BLaER1 treated with 17β-estradiol and CSF1 and Interleukin-3, amounts not matched to agents 10 nM and 100 nM (cell line): ENCODE measurements around the gene CTSA.

Experiments
- H3K27ac ChIP-seq, 11 experiments: shearing (Covaris generic); formaldehyde crosslinking; 2 replicates each; pipeline ENCODE4 v1.8.1; 2022
- H3K27me3 ChIP-seq, 11 experiments: shearing (Covaris generic); formaldehyde crosslinking; 2 replicates each; pipeline ENCODE4 v1.8.1; 2022
- H3K36me3 ChIP-seq, 11 experiments: shearing (Covaris generic); formaldehyde crosslinking; 2 replicates each; pipeline ENCODE4 v1.8.1; 2022
- H3K4me1 ChIP-seq, 10 experiments: shearing (Covaris generic); formaldehyde crosslinking; 2 replicates each; pipeline ENCODE4 v1.8.1; 2022
- H3K4me2 ChIP-seq, 11 experiments: shearing (Covaris generic); formaldehyde crosslinking; 2 replicates each; pipeline ENCODE4 v1.8.1; 2022
- H3K4me3 ChIP-seq, 10 experiments: shearing (Covaris generic); formaldehyde crosslinking; 2 replicates each; pipeline ENCODE4 v1.8.1; 2022
- H3K9ac ChIP-seq, 11 experiments: shearing (Covaris generic); formaldehyde crosslinking; 2 replicates each; pipeline ENCODE4 v1.8.1; 2022
- H3K9me3 ChIP-seq, 11 experiments: shearing (Covaris generic); formaldehyde crosslinking; replicated peaks in 1 of 11; 2 replicates each; pipeline ENCODE4 v1.8.1; 2022
- H4K20me1 ChIP-seq, 11 experiments: shearing (Covaris generic); formaldehyde crosslinking; 2 replicates each; pipeline ENCODE4 v1.8.1; 2022
- Cebpa-rat ChIP-seq, 11 experiments: shearing (Covaris generic); IDR thresholded peaks; 2 replicates each; pipeline ENCODE4 v1.8.1; 2022

The CTSA gene

DNA sequence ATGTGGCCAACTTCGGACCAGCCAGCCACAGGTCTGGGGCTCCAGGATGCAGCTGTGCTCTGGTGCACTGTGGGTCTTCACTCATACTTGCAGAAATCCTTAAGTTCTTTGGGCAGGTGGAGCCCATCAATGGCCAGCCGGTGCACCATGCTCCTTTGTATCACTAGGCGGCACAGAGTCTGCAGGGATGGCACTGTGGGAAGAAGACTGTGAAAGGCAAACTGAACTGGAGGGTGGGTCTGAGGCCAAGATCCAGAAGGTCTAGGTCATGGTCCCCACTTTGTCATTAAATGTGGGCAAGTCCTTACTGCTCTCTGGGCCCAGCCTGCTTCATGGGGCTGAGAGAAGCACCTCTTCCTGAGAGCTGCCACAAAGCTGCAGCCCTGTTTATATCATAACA, 2.5 kb upstream of the CTSA start:
- H3K4me3 ChIP-seq: no peak overlapping the region
- no peak for TF ChIP-seq Cebpa-rat (IDR thresholded peaks at IDR 0.05)
- H3K9me3 ChIP-seq: no peaks in the 10 kb centered on the region
- no peak overlapping the region for H3K27ac ChIP-seq
- peaks cover 0 to 54% (median 20%) of the 10 kb centered on the region in 11 experiments; a peak in 16 of 22 replicates for H4K20me1 ChIP-seq
- H3K4me2 ChIP-seq: peak overlapping the region; percentile 23 to 100 (median 97); a peak in 16 of 22 replicates
- peaks cover 43 to 81% (median 69%) of the 10 kb centered on the region in 10 experiments for H3K4me1 ChIP-seq
- H3K36me3 ChIP-seq: peaks cover 17 to 54% (median 39%) of the 10 kb centered on the region in 11 experiments
- no peaks in the 10 kb centered on the region for H3K27me3 ChIP-seq
- peak overlapping the region in 2 of 11 experiments; percentile 9 to 22; a peak in 2 of 22 replicates for H3K9ac ChIP-seq

DNA sequence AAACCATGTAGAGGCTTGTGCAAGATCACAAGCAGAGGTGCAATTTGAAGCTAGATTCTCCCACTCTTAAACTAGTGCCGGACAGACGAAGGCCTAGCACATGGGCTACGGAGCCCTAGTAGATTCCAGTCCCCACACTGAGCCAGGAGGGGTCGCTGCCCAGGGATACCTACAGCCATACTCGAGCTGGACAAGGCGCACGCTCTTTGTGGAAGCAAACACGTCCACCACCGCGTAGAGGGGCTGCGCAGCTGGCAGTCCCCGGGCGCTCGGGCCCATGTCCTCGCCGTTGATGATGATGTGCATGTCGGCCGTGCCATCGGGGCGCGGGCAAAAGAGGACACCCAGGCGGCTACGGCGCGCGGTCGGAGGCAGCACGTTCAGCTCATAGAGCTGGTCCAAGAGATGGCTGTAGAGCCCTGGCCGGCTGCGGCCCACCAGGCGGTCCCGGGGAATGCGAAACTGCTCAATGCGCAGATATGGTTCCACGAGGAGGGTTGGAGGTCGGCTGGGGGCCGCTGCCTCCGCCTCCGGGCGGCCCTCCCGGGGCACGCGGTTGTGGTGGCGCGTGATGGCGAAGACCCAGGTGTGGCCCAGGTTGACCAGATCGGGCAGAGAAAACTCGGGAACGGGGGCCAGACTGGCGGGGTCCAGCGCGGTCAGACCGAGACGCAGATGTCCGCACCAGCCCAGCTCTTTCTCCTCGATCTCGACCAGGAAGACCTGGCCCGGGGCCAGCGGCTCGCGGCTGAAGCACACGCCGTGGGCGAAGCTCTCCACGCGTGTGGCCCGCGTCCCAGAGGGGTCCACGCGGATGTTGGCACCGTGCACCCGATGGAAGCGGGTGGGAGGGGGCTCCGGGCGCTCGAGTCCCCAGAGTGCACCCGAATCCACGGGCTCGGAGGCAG, 804 bp upstream of the CTSA start:
- Histone ChIP-seq H3K9me3 (no peaks in the 10 kb centered on the region), H3K27ac (peak overlapping the region; percentile 72 to 94 (median 80)), H3K4me2 (peak overlapping the region; percentile 92 to 100 (median 98)), H3K4me1 (peaks cover 34 to 75% (median 54%) of the 10 kb centered on the region in 10 experiments), H3K27me3 (no peaks in the 10 kb centered on the region), H4K20me1 (peaks cover 0 to 61% (median 33%) of the 10 kb centered on the region in 11 experiments; a peak in 15 of 22 replicates), H3K9ac (peak overlapping the region; percentile 84 to 93 (median 88)), H3K36me3 (peaks cover 28 to 64% (median 47%) of the 10 kb centered on the region in 11 experiments), H3K4me3 (peak overlapping the region; percentile 77 to 94 (median 86))
- no peak for TF ChIP-seq Cebpa-rat (IDR thresholded peaks at IDR 0.05)

DNA sequence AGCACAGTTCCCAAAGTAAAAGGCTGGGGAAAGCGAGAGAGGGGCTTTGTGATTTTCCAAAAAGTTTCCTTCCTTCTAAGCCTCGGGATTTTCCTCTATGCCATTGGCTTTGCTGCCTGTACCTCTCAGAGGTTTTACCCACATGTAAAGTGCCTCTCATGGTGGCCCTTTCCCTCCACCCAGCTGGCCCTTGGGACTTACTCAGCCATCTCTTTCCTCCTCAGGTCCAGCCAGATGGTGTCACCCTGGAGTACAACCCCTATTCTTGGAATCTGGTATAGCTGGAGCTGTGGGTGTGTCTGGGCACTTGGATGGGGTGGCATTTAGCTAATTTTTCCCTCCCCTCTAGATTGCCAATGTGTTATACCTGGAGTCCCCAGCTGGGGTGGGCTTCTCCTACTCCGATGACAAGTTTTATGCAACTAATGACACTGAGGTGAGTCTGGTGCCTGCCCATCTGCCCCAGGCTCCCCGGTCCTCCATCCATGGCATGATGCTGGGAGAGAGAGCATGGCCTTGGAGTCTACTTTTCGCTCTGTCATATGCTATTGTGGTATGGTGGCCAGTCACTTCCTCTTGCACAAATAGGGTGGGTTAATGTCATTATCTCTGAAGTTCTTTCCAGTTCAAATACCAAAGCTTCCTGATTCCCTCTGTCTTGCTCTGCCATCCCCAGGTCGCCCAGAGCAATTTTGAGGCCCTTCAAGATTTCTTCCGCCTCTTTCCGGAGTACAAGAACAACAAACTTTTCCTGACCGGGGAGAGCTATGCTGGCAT, 1.1 kb downstream of the CTSA start:
- no peaks in the 10 kb centered on the region for H3K9me3 ChIP-seq
- peaks cover 47 to 67% (median 50%) of the 10 kb centered on the region in 11 experiments for H3K36me3 ChIP-seq
- H3K4me1 ChIP-seq: peaks cover 34 to 62% (median 48%) of the 10 kb centered on the region in 10 experiments
- H4K20me1 ChIP-seq: peaks cover 0 to 67% (median 22%) of the 10 kb centered on the region in 11 experiments; a peak in 10 of 22 replicates
- 0 out of 22 replicates have a peak, but pooled peaks of 1 of the 11 experiments have one; percentile 10 for TF ChIP-seq Cebpa-rat (IDR thresholded peaks at IDR 0.05)
- peak overlapping the region; percentile 92 to 100 (median 98) for H3K4me2 ChIP-seq
- H3K4me3 ChIP-seq: peak overlapping the region; percentile 77 to 94 (median 86)
- H3K9ac ChIP-seq: peak overlapping the region; percentile 84 to 93 (median 88)
- peak overlapping the region; percentile 72 to 94 (median 80); a peak in 20 of 22 replicates for H3K27ac ChIP-seq
- no peaks in the 10 kb centered on the region for H3K27me3 ChIP-seq

DNA sequence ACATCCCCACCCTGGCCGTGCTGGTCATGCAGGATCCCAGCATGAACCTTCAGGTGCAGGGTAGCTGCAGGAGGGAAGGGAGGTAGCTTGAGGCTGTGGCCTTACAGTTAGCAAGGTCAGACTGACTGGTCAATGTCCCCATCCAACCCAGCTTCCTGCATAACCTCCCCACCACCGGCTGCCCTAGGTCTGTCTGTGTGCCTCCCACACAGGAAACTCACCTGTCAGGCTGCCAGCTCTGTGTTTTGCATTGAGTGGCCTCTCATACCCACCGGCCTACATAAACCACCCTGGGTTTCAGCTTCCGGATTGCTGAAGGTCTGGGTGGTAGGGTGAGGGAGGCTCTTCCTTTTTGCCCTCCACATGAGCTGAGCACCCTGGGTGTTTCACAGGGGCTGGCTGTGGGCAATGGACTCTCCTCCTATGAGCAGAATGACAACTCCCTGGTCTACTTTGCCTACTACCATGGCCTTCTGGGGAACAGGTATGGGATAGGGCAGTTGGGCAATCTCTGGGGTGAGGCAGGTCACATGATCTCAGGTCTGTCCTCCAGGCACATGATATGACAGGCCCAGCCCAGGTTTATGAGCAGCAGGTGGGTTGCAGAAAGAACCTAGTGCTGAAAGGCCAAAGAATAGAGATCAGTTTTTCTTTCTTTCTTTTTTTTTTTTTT, 1.8 kb downstream of the CTSA start:
- H3K36me3 ChIP-seq: peaks cover 50 to 67% (median 55%) of the 10 kb centered on the region in 11 experiments
- H4K20me1 ChIP-seq: peaks cover 0 to 74% (median 19%) of the 10 kb centered on the region in 11 experiments; a peak in 11 of 22 replicates
- peak overlapping the region in 7 of 10 experiments; percentile 77 to 94 (median 87); a peak in 12 of 20 replicates for H3K4me3 ChIP-seq
- peak overlapping the region in 9 of 11 experiments; percentile 92 to 100 (median 98); a peak in 18 of 22 replicates for H3K4me2 ChIP-seq
- no peak for TF ChIP-seq Cebpa-rat (IDR thresholded peaks at IDR 0.05)
- no peaks in the 10 kb centered on the region for H3K27me3 ChIP-seq
- H3K27ac ChIP-seq: peak overlapping the region in 5 of 11 experiments; percentile 1 to 94 (median 86); a peak in 10 of 22 replicates
- H3K9me3 ChIP-seq: no peaks in the 10 kb centered on the region
- H3K4me1 ChIP-seq: peaks cover 34 to 62% (median 47%) of the 10 kb centered on the region in 10 experiments
- H3K9ac ChIP-seq: peak overlapping the region in 8 of 11 experiments; percentile 86 to 93 (median 89); a peak in 12 of 22 replicates

DNA sequence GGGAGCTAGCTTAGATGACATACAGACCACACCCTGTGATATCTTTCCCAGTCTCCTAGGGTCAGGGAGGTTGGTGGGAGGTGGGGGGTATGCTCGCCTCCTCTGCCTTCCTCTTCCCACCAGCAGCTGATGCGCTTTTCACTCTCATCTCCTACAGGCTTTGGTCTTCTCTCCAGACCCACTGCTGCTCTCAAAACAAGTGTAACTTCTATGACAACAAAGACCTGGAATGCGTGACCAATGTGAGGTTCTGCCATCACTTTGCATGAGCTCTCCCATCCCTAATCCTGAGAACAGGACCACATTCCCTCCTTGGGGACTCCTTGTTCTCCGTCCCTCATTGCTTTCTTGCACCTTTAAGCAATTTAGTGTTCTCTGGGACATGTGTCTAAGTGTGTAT, 2.7 kb downstream of the CTSA start:
- peaks cover 59 to 70% (median 63%) of the 10 kb centered on the region in 11 experiments for H3K36me3 ChIP-seq
- H3K4me2 ChIP-seq: peak overlapping the region in 3 of 11 experiments; percentile 96 to 99 (median 97); a peak in 6 of 22 replicates
- no peak overlapping the region for H3K4me3 ChIP-seq
- 0 out of 22 replicates have a peak overlapping the region, but pooled peaks of 1 of the 11 experiments have one; percentile 94 for H3K27ac ChIP-seq
- H3K9me3 ChIP-seq: no peaks in the 10 kb centered on the region
- no peaks in the 10 kb centered on the region for H3K27me3 ChIP-seq
- peak overlapping the region in 4 of 11 experiments; percentile 33 to 93 (median 88); a peak in 3 of 22 replicates for H3K9ac ChIP-seq
- peaks cover 0 to 78% (median 18%) of the 10 kb centered on the region in 11 experiments; a peak in 11 of 22 replicates for H4K20me1 ChIP-seq
- peaks cover 26 to 55% (median 39%) of the 10 kb centered on the region in 10 experiments for H3K4me1 ChIP-seq
- TF ChIP-seq Cebpa-rat (IDR thresholded peaks at IDR 0.05): no peak

DNA sequence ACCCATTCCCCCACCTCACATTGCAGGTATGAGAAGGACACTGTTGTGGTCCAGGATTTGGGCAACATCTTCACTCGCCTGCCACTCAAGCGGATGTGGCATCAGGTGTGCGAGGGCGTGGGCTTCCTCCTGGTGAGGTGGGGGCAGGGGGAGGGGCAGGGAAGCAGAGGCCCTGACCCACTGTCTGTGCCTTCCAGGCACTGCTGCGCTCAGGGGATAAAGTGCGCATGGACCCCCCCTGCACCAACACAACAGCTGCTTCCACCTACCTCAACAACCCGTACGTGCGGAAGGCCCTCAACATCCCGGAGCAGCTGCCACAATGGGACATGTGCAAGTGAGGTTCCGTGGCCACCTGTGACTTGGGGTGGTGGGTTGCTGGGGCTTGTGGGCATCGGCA, 3.7 kb downstream of the CTSA start:
- peaks cover 65 to 75% (median 71%) of the 10 kb centered on the region in 11 experiments for H3K36me3 ChIP-seq
- peaks cover 0 to 76% (median 16%) of the 10 kb centered on the region in 11 experiments; a peak in 11 of 22 replicates for H4K20me1 ChIP-seq
- no peak overlapping the region; a peak in 1 of 22 replicates for H3K9ac ChIP-seq
- H3K9me3 ChIP-seq: no peaks in the 10 kb centered on the region
- H3K27ac ChIP-seq: no peak overlapping the region
- H3K4me3 ChIP-seq: no peak overlapping the region
- H3K4me2 ChIP-seq: peak overlapping the region in 3 of 11 experiments; percentile 96 to 99 (median 97); a peak in 3 of 22 replicates
- TF ChIP-seq Cebpa-rat (IDR thresholded peaks at IDR 0.05): no peak
- H3K27me3 ChIP-seq: no peaks in the 10 kb centered on the region
- peaks cover 22 to 45% (median 29%) of the 10 kb centered on the region in 10 experiments for H3K4me1 ChIP-seq

DNA sequence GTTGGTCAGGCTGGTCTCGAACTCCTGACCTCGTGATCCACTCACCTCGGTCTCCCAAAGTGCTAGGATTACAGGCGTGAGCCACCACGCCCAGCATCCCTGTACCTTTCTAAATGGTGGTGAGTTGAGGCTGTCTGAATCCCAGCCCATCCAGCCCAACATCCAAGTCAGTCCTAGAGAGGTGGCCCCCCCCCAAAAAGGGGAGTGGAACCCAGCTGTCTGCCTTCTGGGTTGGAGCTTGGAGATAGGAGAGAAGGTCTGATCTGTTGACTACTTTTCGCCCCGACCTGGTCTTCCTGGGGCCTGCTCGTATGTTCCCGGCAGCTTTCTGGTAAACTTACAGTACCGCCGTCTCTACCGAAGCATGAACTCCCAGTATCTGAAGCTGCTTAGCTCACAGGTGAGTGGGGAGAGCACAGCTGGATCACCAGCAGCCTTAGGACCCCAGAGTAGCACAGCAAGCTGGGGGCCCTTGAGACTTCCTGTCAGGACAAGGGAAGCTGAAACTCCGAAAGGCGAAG, 5.6 kb downstream of the CTSA start:
- no peak for TF ChIP-seq Cebpa-rat (IDR thresholded peaks at IDR 0.05)
- H3K9ac ChIP-seq: peak overlapping the region in 2 of 11 experiments; percentile 13 to 19; a peak in 1 of 22 replicates

More for the DNA sequence above, 5.6 kb downstream of the CTSA start:
- Histone ChIP-seq H3K4me2 (no peak overlapping the region), H3K27me3 (no peaks in the 10 kb centered on the region), H3K36me3 (peaks cover 68 to 93% (median 83%) of the 10 kb centered on the region in 11 experiments), H3K4me1 (peaks cover 14 to 44% (median 24%) of the 10 kb centered on the region in 10 experiments), H4K20me1 (peaks cover 0 to 93% (median 13%) of the 10 kb centered on the region in 11 experiments; a peak in 11 of 22 replicates), H3K4me3 (no peak overlapping the region), H3K27ac (no peak overlapping the region), H3K9me3 (no peaks in the 10 kb centered on the region)
